Heart left ventricle (tissue), 16 donors: ENCODE measurements around the gene RPL3. TPM values are rescaled to one million over a fixed set of nuclear protein-coding genes. Genes with fewer than 3 reads are reported as not detected.

Experiments
- ATAC-seq, 4 donors: fragments of 200-7000 bp; cut with Tn5 transposase; one replicate each; pipeline ENCODE4 v1.9.1; 2020 to 2022; ENCODE audit warnings: moderate library complexity in 4 of 4, mild to moderate bottlenecking in 3 of 4, moderate number of reproducible peaks in 1 of 4
- DNase-seq, 5 donors: peaks; one replicate each; pipeline ENCODE4 v3.0.0-alpha.2; 2020
- H3K27ac ChIP-seq, 12 donors: fragments of 200-600 bp; sonication (generic) in 4 of 12; one replicate each; pipeline versions ENCODE4 v1.5.0 to v1.8.0; 2016 to 2022; ENCODE audit warnings: mild to moderate bottlenecking in 2 of 12
- H3K27me3 ChIP-seq, 9 donors: fragments of 200-600 bp; sonication (generic) in 2 of 9; one replicate each; pipeline versions ENCODE4 v1.5.1 to v1.8.0; 2016 to 2022; ENCODE audit warnings: mild to moderate bottlenecking in 3 of 9
- H3K36me3 ChIP-seq, 9 donors: fragments of 200-600 bp; sonication (generic) in 2 of 9; one replicate each; pipeline versions ENCODE4 v1.5.0 to v1.8.0; 2018 to 2022; ENCODE audit warnings: mild to moderate bottlenecking in 2 of 9
- H3K4me1 ChIP-seq, 12 donors: fragments of 200-600 bp; sonication (generic) in 4 of 12; one replicate each; pipeline versions ENCODE4 v1.5.0 to v1.8.0; 2016 to 2022; ENCODE audit warnings: mild to moderate bottlenecking in 3 of 12
- H3K4me3 ChIP-seq, 12 donors: fragments of 200-600 bp; sonication (generic) in 4 of 12; one replicate each; pipeline versions ENCODE4 v1.5.0 to v1.8.0; 2017 to 2022; ENCODE audit warnings: mild to moderate bottlenecking in 9 of 12, moderate library complexity in 4 of 12
- H3K9me3 ChIP-seq, 12 donors: fragments of 200-600 bp; sonication (generic) in 4 of 12; one replicate each; pipeline versions ENCODE4 v1.5.0 to v1.8.0; 2016 to 2022; ENCODE audit warnings: mild to moderate bottlenecking in 1 of 12
- CTCF ChIP-seq, 12 donors: fragments of 200-600 bp; sonication (generic) in 4 of 12; IDR thresholded peaks; one replicate each; pipeline versions ENCODE4 v1.5.0 to v1.8.0; 2018 to 2022; ENCODE audit warnings: antibody characterized with exemption in 12 of 12, mild to moderate bottlenecking in 5 of 12
- POLR2A ChIP-seq, 2 donors: fragments of 450-650 bp; IDR thresholded peaks; one replicate each; pipeline ENCODE4 v1.6.1; 2017; ENCODE audit warnings: antibody characterized with exemption in 2 of 2, mild to moderate bottlenecking in 2 of 2, moderate library complexity in 2 of 2
- WGBS, 4 donors: extraction: QIAGEN DNeasy Blood & Tissue Kit in 2 of 4; methylation state at CpG; one replicate each; pipeline versions ENCODE4 v1.1.5 to v1.1.7; 2013 to 2018; 5-methylcytosine and 5-hydroxymethylcytosine counted together
- intact Hi-C, 10 donors: fragments of 100-400 bp; cut with DNase I; formaldehyde crosslinking; loops; one replicate each; pipeline versions ENCODE4 v1.11.1 to v1.14.2; 2022
- polyA plus RNA-seq, 2 donors: library from polyadenylated mRNA; stranded (reverse); fragments of 200-250 nt; gene quantifications; one replicate each; pipeline ENCODE4 v1.2.3, GENCODE V29; 2013
- total RNA-seq, 9 donors: library from RNA; depleted of rRNA in 2 of 9; stranded (reverse); fragments of >200 nt in 2 of 9; fragmentation: NEBNext Ultra II Directional in 3 of 9; extraction: Animal tissue kit (Norgen Biotek cat#: 25700) in 3 of 9; gene quantifications; one replicate each; pipeline versions ENCODE4 v1.1.0 to v1.2.4, GENCODE V29; 2016 to 2023
- donor health status: ischemic (EF 13 %, LVEDD 7.1; RV severe dilation, severe dysfunction).
- donor health status: healthy with polysubstance abuse.
- donor health status: DM: no; HTN: yes; CAD: no.
- donor health status: DM: no; HTN: no; CAD: no.
- donor health status: ischemic (EF 25% LVEDD 6.9; RV normal size, moderate dysfunction).
- donor health status: ischemic (EF 25% LVEDD 5.7; RV mildly dilated, moderate dysfunction).
- donor health status: healthy.
- donor health status: DM: yes; HTN: yes; CAD: no.
- donor health status: ischemic (EF 35%, LVEDD 5.7; RV mildly dilated, moderate dysfunction).
- donor health status: nonischemic (EF 11% LVEDD 7.7; RV severe dilation, severe dysfunction).
- donor health status: DM: yes; HTN: yes; CAD: no.
- donor health status: PGD.
- donor health status: ischemic (EF 29% LVEDD 5.4; RV normal size, mild dysfunction).
- donor health status: nonischemic (EF 23%, LVEDD 6.1; RV moderate dilation, normal function).

RPL3 gene
- total and polyA plus RNA-seq, 11 donors = 237 to 1,765 (median 336) TPM

GRCh38 chr22:39281126-39281525 is 38.3 kb downstream of the RPL3 start:
- H3K4me3 ChIP-seq = no peak overlapping the region
- 79 to 93% (median 81%) methylated on average over 6 of the region's 6 CpGs for WGBS, 4 donors
- H3K36me3 ChIP-seq = no peaks in the 10 kb centered on the region
- H3K4me1 ChIP-seq = peaks cover 5 to 82% (median 35%) of the 10 kb centered on the region in 12 donors
- H3K27me3 ChIP-seq = no peaks in the 10 kb centered on the region
- no peak for DNase-seq
- ATAC-seq = no peak
- H3K9me3 ChIP-seq = peaks cover 0 to 14% (median 2%) of the 10 kb centered on the region in 12 donors
- H3K27ac ChIP-seq = peak overlapping the region in 7 of 12 donors; percentile 15 to 88 (median 74)
- no peak for TF ChIP-seq CTCF (IDR thresholded peaks at IDR 0.05)
- TF ChIP-seq POLR2A (IDR thresholded peaks at IDR 0.05) = no peak
- intact Hi-C loops = no loop called here

GRCh38 chr22:39280250-39280649 is 39.2 kb downstream of the RPL3 start:
- intact Hi-C loops = no loop called here
- Histone ChIP-seq H3K36me3 (no peaks in the 10 kb centered on the region), H3K4me1 (peaks cover 5 to 83% (median 35%) of the 10 kb centered on the region in 12 donors), H3K27me3 (no peaks in the 10 kb centered on the region), H3K9me3 (peaks cover 0 to 13% (median 2%) of the 10 kb centered on the region in 12 donors), H3K27ac (peak overlapping the region in 11 of 12 donors; percentile 40 to 87 (median 70)), H3K4me3 (no peak overlapping the region)
- no peak for ATAC-seq
- TF ChIP-seq POLR2A (IDR thresholded peaks at IDR 0.05) (no peak), CTCF (IDR thresholded peaks at IDR 0.05) (no peak)
- DNase-seq = no peak
- 74 to 93% (median 76%) methylated on average over 6 to 7 of the region's 7 CpGs for WGBS, 4 donors

GRCh38 chr22:39279170-39279850 is 40.1 kb downstream of the RPL3 start:
- ATAC-seq = peak in 2 of 4 donors; percentile 2 to 5
- peaks cover 5 to 82% (median 35%) of the 10 kb centered on the region in 12 donors for H3K4me1 ChIP-seq

More at GRCh38 chr22:39279170-39279850, 40.1 kb downstream of the RPL3 start:
- H3K27me3 ChIP-seq = no peaks in the 10 kb centered on the region
- H3K4me3 ChIP-seq = no peak overlapping the region
- whole genome bisulfite sequencing, 4 donors = 59 to 68% (median 64%) methylated on average over 17 to 23 of the region's 23 CpGs
- no peak for DNase-seq
- no peaks in the 10 kb centered on the region for H3K36me3 ChIP-seq
- intact Hi-C loops = loop anchor here in 3 of 10 donors (2.0 to 5.0 kb wide), 3 partner anchors 13 to 42 kb away; partner anchors contain the start of gene PDGFB (in 1 of the 3)
- peaks cover 0 to 7% (median 0%) of the 10 kb centered on the region in 12 donors for H3K9me3 ChIP-seq
- H3K27ac ChIP-seq = peak overlapping the region; percentile 17 to 87 (median 74)
- TF ChIP-seq POLR2A (IDR thresholded peaks at IDR 0.05) = no peak
- TF ChIP-seq CTCF (IDR thresholded peaks at IDR 0.05) = no peak
